Neural cell (in vitro differentiated cells): ENCODE measurements around the gene CACNG8.

Experiments used
- EZH2 ChIP-seq: fragments of 200-600, 300-800 bp; shearing (Covaris generic), sonication (generic); IDR thresholded peaks from 2 replicates; pipeline ENCODE4 v1.6.1; 2014; ENCODE audit warnings: antibody characterized with exemption, low read length, borderline replicate concordance, mild to moderate bottlenecking; ENCODE audit not compliant: insufficient read depth, poor library complexity, severe bottlenecking
- TAF1 ChIP-seq: IDR thresholded peaks from 2 replicates; pipeline ENCODE4 v1.6.1; 2012; ENCODE audit warnings: low read depth
- TF ChIP-seq, protein P1 (sequence below): fragments of 450-650 bp; IDR thresholded peaks from 2 replicates; pipeline ENCODE4 v1.5.1; 2014; ENCODE audit warnings: antibody characterized with exemption, mild to moderate bottlenecking, moderate library complexity; ENCODE audit not compliant: poor library complexity, severe bottlenecking
- TF ChIP-seq, protein P2 (sequence below): IDR thresholded peaks from 2 replicates; pipeline ENCODE4 v1.6.1; 2012; ENCODE audit warnings: borderline replicate concordance

DNA sequence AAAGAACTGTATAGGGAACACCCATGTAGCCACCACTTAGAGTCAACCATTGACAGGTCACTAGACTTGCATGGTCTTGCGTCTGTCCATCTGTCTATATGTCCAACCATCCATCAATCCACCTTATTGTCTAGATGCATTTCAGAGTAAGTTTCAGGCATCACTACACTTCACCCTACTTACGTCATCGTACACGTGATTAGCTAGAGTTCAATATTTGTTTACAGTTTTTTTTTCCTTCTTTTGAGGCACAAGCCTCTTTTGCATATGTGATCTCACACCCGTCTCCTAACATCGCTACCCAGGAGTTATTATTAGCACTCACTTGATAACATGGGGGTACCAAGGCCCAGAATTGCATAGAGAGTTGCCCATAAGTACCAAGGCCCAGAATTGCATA, 46.7 kb upstream of the CACNG8 start:
- TF ChIP-seq, protein P1, sequence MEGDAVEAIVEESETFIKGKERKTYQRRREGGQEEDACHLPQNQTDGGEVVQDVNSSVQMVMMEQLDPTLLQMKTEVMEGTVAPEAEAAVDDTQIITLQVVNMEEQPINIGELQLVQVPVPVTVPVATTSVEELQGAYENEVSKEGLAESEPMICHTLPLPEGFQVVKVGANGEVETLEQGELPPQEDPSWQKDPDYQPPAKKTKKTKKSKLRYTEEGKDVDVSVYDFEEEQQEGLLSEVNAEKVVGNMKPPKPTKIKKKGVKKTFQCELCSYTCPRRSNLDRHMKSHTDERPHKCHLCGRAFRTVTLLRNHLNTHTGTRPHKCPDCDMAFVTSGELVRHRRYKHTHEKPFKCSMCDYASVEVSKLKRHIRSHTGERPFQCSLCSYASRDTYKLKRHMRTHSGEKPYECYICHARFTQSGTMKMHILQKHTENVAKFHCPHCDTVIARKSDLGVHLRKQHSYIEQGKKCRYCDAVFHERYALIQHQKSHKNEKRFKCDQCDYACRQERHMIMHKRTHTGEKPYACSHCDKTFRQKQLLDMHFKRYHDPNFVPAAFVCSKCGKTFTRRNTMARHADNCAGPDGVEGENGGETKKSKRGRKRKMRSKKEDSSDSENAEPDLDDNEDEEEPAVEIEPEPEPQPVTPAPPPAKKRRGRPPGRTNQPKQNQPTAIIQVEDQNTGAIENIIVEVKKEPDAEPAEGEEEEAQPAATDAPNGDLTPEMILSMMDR = no peak
- TF ChIP-seq EZH2 (no peak), TAF1 (no peak)
- TF ChIP-seq, protein P2, sequence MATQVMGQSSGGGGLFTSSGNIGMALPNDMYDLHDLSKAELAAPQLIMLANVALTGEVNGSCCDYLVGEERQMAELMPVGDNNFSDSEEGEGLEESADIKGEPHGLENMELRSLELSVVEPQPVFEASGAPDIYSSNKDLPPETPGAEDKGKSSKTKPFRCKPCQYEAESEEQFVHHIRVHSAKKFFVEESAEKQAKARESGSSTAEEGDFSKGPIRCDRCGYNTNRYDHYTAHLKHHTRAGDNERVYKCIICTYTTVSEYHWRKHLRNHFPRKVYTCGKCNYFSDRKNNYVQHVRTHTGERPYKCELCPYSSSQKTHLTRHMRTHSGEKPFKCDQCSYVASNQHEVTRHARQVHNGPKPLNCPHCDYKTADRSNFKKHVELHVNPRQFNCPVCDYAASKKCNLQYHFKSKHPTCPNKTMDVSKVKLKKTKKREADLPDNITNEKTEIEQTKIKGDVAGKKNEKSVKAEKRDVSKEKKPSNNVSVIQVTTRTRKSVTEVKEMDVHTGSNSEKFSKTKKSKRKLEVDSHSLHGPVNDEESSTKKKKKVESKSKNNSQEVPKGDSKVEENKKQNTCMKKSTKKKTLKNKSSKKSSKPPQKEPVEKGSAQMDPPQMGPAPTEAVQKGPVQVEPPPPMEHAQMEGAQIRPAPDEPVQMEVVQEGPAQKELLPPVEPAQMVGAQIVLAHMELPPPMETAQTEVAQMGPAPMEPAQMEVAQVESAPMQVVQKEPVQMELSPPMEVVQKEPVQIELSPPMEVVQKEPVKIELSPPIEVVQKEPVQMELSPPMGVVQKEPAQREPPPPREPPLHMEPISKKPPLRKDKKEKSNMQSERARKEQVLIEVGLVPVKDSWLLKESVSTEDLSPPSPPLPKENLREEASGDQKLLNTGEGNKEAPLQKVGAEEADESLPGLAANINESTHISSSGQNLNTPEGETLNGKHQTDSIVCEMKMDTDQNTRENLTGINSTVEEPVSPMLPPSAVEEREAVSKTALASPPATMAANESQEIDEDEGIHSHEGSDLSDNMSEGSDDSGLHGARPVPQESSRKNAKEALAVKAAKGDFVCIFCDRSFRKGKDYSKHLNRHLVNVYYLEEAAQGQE = no peak
